ENCODE measurements around the gene KCNG4. TPM values are rescaled to one million over a fixed set of nuclear protein-coding genes. Genes with fewer than 3 reads are reported as not detected.

The KCNG4 gene
- not detected for total RNA-seq
- polyA plus RNA-seq = not detected

DNA sequence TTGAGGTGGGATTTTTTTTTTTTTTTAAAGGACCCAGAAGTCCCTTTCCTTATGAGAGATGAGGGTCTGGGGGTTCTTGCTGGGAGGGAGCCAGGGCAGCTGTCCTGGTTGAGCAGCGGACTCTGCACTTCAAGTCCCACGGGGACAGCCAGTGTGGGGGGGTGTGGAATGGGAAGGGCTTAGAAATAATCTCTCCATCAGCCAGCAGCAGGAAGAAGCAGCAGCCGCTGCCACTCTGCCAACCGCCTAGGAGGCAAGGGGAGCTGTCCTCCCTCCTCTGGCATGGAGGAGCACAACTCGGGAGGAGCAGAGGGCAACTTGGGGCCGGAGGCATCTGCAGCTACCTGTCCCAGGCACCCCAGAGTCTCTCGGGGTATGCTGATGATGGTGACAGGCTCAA is at the start of gene KCNG4:
KCNG4 (minus strand) TSS at position 104 of the 400 bp plus-strand sequence. CDS start 2,527 bp downstream, outside the sequence.
- Histone ChIP-seq H3K36me3 (no peaks in the 10 kb centered on the region), H3K4me1 (peaks cover 0 to 5% (median 2%) of the 10 kb centered on the region in 4 donors), H3K27me3 (peaks cover 0 to 7% (median 0%) of the 10 kb centered on the region in 3 donors), H3K27ac (no peak within 1 kb of the TSS), H3K9me3 (peaks cover 0 to 4% (median 0%) of the 10 kb centered on the region in 4 donors), H3K4me3 (no peak within 1 kb of the TSS)
- TF ChIP-seq POLR2A (IDR thresholded peaks at IDR 0.05) (no peak), CTCF (IDR thresholded peaks at IDR 0.05) (no peak), POLR2AphosphoS5 (IDR thresholded peaks at IDR 0.05) (no peak), EP300 (IDR thresholded peaks at IDR 0.05) (no peak)
- intact Hi-C loops (cut with DNase I) = no loop called here
- no peak for DNase-seq
- 17 to 37% methylated on average over 7 of the region's 7 CpGs for whole genome bisulfite sequencing, 2 donors

DNA sequence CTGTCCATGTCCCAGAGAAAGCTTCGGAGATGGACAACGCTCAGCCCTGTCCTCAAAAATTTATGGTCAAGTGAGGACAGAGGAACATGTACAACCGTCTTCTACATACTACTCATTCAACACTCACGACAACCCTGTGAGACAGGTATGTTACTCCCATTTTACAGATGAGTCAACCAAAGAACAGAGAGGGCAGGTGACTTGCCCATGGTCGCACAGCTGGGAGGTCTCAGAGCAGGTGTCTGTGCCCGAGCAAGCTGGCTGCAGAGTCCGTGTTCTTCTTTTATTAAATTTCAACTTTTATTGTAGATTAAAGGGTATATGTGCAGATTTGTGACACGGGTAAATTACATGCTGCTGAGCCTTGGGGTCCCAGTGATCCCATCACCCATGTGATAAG is 49.1 kb upstream of the KCNG4 start:
- DNase-seq = no peak
- Histone ChIP-seq H3K27ac (no peak overlapping the region), H3K27me3 (no peaks in the 10 kb centered on the region), H3K9me3 (no peaks in the 10 kb centered on the region), H3K36me3 (no peaks in the 10 kb centered on the region), H3K4me1 (peaks cover 0 to 49% (median 38%) of the 10 kb centered on the region in 4 donors), H3K4me3 (no peak overlapping the region)
- TF ChIP-seq CTCF (IDR thresholded peaks at IDR 0.05) (no peak), POLR2AphosphoS5 (IDR thresholded peaks at IDR 0.05) (no peak), POLR2A (IDR thresholded peaks at IDR 0.05) (no peak), EP300 (IDR thresholded peaks at IDR 0.05) (no peak)
- intact Hi-C loops (cut with DNase I) = no loop called here
- WGBS, 2 donors = 72 to 82% methylated on average over 8 of the region's 8 CpGs

DNA sequence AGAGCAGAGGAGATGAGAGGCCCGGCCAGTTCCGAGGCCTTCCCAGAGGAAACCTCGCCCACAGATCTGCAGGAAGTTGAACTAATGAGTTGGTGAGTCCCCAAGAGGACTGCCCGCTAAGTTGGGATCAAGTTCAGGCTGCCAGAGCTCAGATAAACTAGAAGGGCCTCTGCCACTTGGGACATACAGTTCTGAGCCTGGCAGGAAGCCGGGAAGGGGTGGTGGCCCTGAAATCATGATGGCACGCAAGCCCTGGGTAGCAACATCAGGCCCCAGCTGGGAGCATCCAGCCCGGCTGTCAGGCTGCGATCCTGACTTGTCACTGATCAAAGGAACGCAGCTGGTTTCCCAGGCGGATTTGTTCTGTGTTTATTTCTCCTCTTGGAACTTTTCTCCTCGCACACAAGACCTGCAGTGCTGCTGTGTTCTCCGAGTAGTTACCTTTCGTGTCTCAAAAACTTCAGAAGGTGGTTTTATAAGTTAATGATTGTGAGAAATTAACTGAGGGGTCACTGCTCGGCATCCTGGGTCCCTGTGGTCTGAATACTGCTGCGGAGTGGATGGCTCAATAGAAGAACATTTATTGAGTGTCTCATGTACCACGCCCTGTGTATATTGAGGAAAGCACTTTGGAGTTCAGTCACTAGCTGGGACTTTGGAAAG is 46.9 kb upstream of the KCNG4 start:
- Histone ChIP-seq H3K4me1 (peaks cover 0 to 38% (median 31%) of the 10 kb centered on the region in 4 donors), H3K4me3 (no peak overlapping the region), H3K27me3 (no peaks in the 10 kb centered on the region), H3K9me3 (no peaks in the 10 kb centered on the region), H3K36me3 (no peaks in the 10 kb centered on the region), H3K27ac (peak overlapping the region; percentile 69 to 79 (median 73))
- 43 to 62% methylated on average over 16 of the region's 16 CpGs for WGBS, 2 donors
- intact Hi-C loops (cut with DNase I) = no loop called here
- peak; percentile 87 for DNase-seq
- TF ChIP-seq CTCF (IDR thresholded peaks at IDR 0.05) = no peak
- peak; percentile 30 to 70 (median 49) for TF ChIP-seq POLR2AphosphoS5 (IDR thresholded peaks at IDR 0.05)
- no peak for TF ChIP-seq POLR2A (IDR thresholded peaks at IDR 0.05)
- peak in 3 of 4 donors; percentile 8 to 85 (median 50) for TF ChIP-seq EP300 (IDR thresholded peaks at IDR 0.05)

- 39 to 53% methylated on average over 13 of the region's 13 CpGs for WGBS, 2 donors
- TF ChIP-seq CTCF (IDR thresholded peaks at IDR 0.05) (no peak), POLR2AphosphoS5 (IDR thresholded peaks at IDR 0.05) (peak; percentile 30 to 60 (median 44)), POLR2A (IDR thresholded peaks at IDR 0.05) (no peak), EP300 (IDR thresholded peaks at IDR 0.05) (peak in 1 of 4 donors; percentile 3)
- DNase-seq = peak; percentile 85
- peak overlapping the region; percentile 17 to 75 (median 44) for H3K27ac ChIP-seq
- H3K36me3 ChIP-seq = no peaks in the 10 kb centered on the region
- H3K4me3 ChIP-seq = no peak overlapping the region
- H3K27me3 ChIP-seq = no peaks in the 10 kb centered on the region
- H3K9me3 ChIP-seq = no peaks in the 10 kb centered on the region
- intact Hi-C loops (cut with DNase I) = no loop called here
- peaks cover 0 to 29% (median 25%) of the 10 kb centered on the region in 4 donors for H3K4me1 ChIP-seq
These were observed 44.4 kb upstream of the KCNG4 start for GRCh38 chr16:84284154-84284722.
